SU-DHL-6 (cell line): Measurements from ENCODE around the gene NRARP.
A peak's percentile ranks its signal among the peaks of the same experiment; 100 is the strongest.

Experiments
- H2AFZ ChIP-seq: fragments of 200-600 bp; sonication (generic); 2 replicates; pipeline ENCODE4 v1.6.1; 2014; ENCODE audit warnings: low read depth, mild to moderate bottlenecking, moderate library complexity, mixed read lengths, antibody characterized with exemption, low read length; ENCODE audit not compliant: severe bottlenecking
- H3F3A ChIP-seq: fragments of 200-600 bp; shearing (Covaris generic); 2 replicates; pipeline ENCODE4 v1.6.0; 2016; ENCODE audit warnings: antibody characterized with exemption, mild to moderate bottlenecking; ENCODE audit not compliant: insufficient read depth
- H3K27ac ChIP-seq: fragments of 200-600 bp; sonication (generic); 2 replicates; pipeline ENCODE4 v1.5.1; 2016; ENCODE audit warnings: low read depth, mild to moderate bottlenecking, low read length, moderate library complexity, mixed read lengths
- H3K27me3 ChIP-seq: fragments of 200-600 bp; sonication (generic), shearing (Covaris generic); 2 replicates; pipeline ENCODE4 v1.6.0; 2014; ENCODE audit warnings: mild to moderate bottlenecking, low read length
- H3K36me3 ChIP-seq: fragments of 200-600 bp; sonication (generic); 2 replicates; pipeline ENCODE4 v1.6.1; 2014; ENCODE audit warnings: mild to moderate bottlenecking, low read length, mixed read lengths
- H3K4me2 ChIP-seq: fragments of 300-600, 200-600 bp; shearing (Covaris generic), sonication (generic); 2 replicates; pipeline ENCODE4 v1.6.0; 2014; ENCODE audit warnings: low read length, low read depth, mild to moderate bottlenecking; ENCODE audit not compliant: poor library complexity, severe bottlenecking
- H3K4me3 ChIP-seq: fragments of 200-600 bp; sonication (generic); 2 replicates; pipeline ENCODE4 v1.5.1; 2014; ENCODE audit warnings: antibody characterized with exemption, low read length, mild to moderate bottlenecking, mixed read lengths; ENCODE audit not compliant: insufficient read depth, poor library complexity, severe bottlenecking
- H3K79me2 ChIP-seq: fragments of 200-600 bp; sonication (generic); 2 replicates; pipeline ENCODE4 v1.6.1; 2014; ENCODE audit warnings: mild to moderate bottlenecking, low read length, moderate library complexity; ENCODE audit not compliant: insufficient read depth
- H3K9ac ChIP-seq: fragments of 200-600 bp; sonication (generic); 2 replicates; pipeline ENCODE4 v1.7.0; 2014; ENCODE audit warnings: mild to moderate bottlenecking, low read length
- H3K9me2 ChIP-seq: fragments of 200-600 bp; sonication (generic); replicated peaks from 2 replicates; pipeline ENCODE4 v1.6.1; 2014; ENCODE audit warnings: low read length; ENCODE audit not compliant: insufficient read depth
- H3K9me3 ChIP-seq: fragments of 200-600 bp; sonication (generic); 2 replicates; pipeline ENCODE4 v1.6.1; 2014; ENCODE audit warnings: low read length, mixed read lengths; ENCODE audit not compliant: insufficient read depth
- H4K20me1 ChIP-seq: fragments of 200-600 bp; sonication (generic); 2 replicates; pipeline ENCODE4 v1.6.1; 2014; ENCODE audit warnings: low read depth, mild to moderate bottlenecking, antibody characterized with exemption, low read length, moderate library complexity, mixed read lengths
- CTCF ChIP-seq: fragments of 200-600 bp; sonication (generic); IDR thresholded peaks from one replicate; pipeline ENCODE4 v1.5.1; 2017; ENCODE audit warnings: antibody characterized with exemption, mild to moderate bottlenecking, low read length, moderate library complexity; ENCODE audit not compliant: insufficient read depth, poor library complexity, severe bottlenecking
- EZH2phosphoT487 ChIP-seq: fragments of 200-600 bp; sonication (generic), shearing (Covaris generic); conservative IDR thresholded peaks from 2 replicates; pipeline ENCODE4 v1.6.1; 2018; ENCODE audit warnings: mild to moderate bottlenecking, antibody characterized with exemption, low read length, moderate library complexity, mixed read lengths

The NRARP gene

GRCh38 chr9:137317021-137317717 is 15.1 kb upstream of the NRARP start:
- no peak for TF ChIP-seq EZH2phosphoT487
- no peak for TF ChIP-seq CTCF
- Histone ChIP-seq H3K9ac (no peak overlapping the region), H2AFZ (no peak overlapping the region), H3K27me3 (no peaks in the 10 kb centered on the region), H3K9me3 (no peaks in the 10 kb centered on the region), H3K4me3 (no peak overlapping the region), H4K20me1 (no peaks in the 10 kb centered on the region), H3K4me2 (no peak overlapping the region), H3K27ac (no peak overlapping the region), H3F3A (no peaks in the 10 kb centered on the region), H3K9me2 (no peaks in the 10 kb centered on the region), H3K79me2 (no peaks in the 10 kb centered on the region), H3K36me3 (no peaks in the 10 kb centered on the region)

- no peaks in the 10 kb centered on the region for H3K79me2 ChIP-seq
- H2AFZ ChIP-seq, result peak overlapping the region; percentile 9
- H3K9me2 ChIP-seq, result no peaks in the 10 kb centered on the region
- no peak overlapping the region for H3K27ac ChIP-seq
- H3K36me3 ChIP-seq, result no peaks in the 10 kb centered on the region
- H4K20me1 ChIP-seq, result no peaks in the 10 kb centered on the region
- no peaks in the 10 kb centered on the region for H3F3A ChIP-seq
- no peaks in the 10 kb centered on the region for H3K9me3 ChIP-seq
- TF ChIP-seq CTCF (no peak), EZH2phosphoT487 (no peak)
- peak overlapping the region; percentile 20 for H3K4me2 ChIP-seq
- H3K9ac ChIP-seq, result peak overlapping the region; percentile 18; the same call in 1 of the 2 replicates
- H3K4me3 ChIP-seq, result peak overlapping the region; percentile 10
- H3K27me3 ChIP-seq, result no peaks in the 10 kb centered on the region
Observed at GRCh38 chr9:137316012-137316981, 14.2 kb upstream of the NRARP start.

- Histone ChIP-seq H3K27ac (no peak overlapping the region), H3K36me3 (no peaks in the 10 kb centered on the region), H3F3A (no peaks in the 10 kb centered on the region), H3K79me2 (no peaks in the 10 kb centered on the region), H3K4me3 (no peak overlapping the region), H4K20me1 (no peaks in the 10 kb centered on the region), H3K4me2 (no peak overlapping the region), H3K9ac (no peak overlapping the region), H3K9me2 (no peaks in the 10 kb centered on the region), H3K9me3 (no peaks in the 10 kb centered on the region), H2AFZ (no peak overlapping the region), H3K27me3 (no peaks in the 10 kb centered on the region)
- no peak for TF ChIP-seq CTCF
- TF ChIP-seq EZH2phosphoT487, result no peak
Observed at GRCh38 chr9:137315581-137316011, 13.5 kb upstream of the NRARP start.
